Heart right ventricle (tissue), 16 donors: ENCODE data around the gene POLR1G. TPM values are rescaled to one million over a fixed set of nuclear protein-coding genes. Genes with fewer than 3 reads are reported as not detected.
A peak's percentile ranks its signal among the peaks of the same experiment; 100 is the strongest.

Source experiments
- ATAC-seq, 8 donors: fragments of 200-7000 bp; cut with Tn5 transposase; one replicate each; pipeline ENCODE4 v1.9.1; 2020; ENCODE audit warnings: mild to moderate bottlenecking in 8 of 8, moderate library complexity in 8 of 8, moderate number of reproducible peaks in 1 of 8
- DNase-seq, 2 donors: peaks; one replicate each; pipeline ENCODE4 v3.0.0-alpha.2; 2020
- H3K27ac ChIP-seq, 10 donors: fragments of 200-600 bp; sonication (generic) in 2 of 10; one replicate each; pipeline versions ENCODE4 v1.5.0 to v1.8.0; 2020 to 2022; ENCODE audit warnings: mild to moderate bottlenecking in 3 of 10
- H3K27me3 ChIP-seq, 7 donors: fragments of 200-600 bp; one replicate each; pipeline ENCODE4 v1.8.0; 2021 to 2022; ENCODE audit warnings: mild to moderate bottlenecking in 2 of 7
- H3K36me3 ChIP-seq, 9 donors: fragments of 200-600 bp; sonication (generic) in 1 of 9; one replicate each; pipeline versions ENCODE4 v1.5.0 to v1.8.0; 2020 to 2022; ENCODE audit warnings: mild to moderate bottlenecking in 2 of 9
- H3K4me1 ChIP-seq, 9 donors: fragments of 200-600 bp; sonication (generic) in 1 of 9; one replicate each; pipeline versions ENCODE4 v1.5.0 to v1.8.0; 2020 to 2022; ENCODE audit warnings: mild to moderate bottlenecking in 4 of 9
- H3K4me3 ChIP-seq, 10 donors: fragments of 200-600 bp; sonication (generic) in 2 of 10; one replicate each; pipeline versions ENCODE4 v1.5.0 to v1.8.0; 2020 to 2022; ENCODE audit warnings: mild to moderate bottlenecking in 7 of 10, moderate library complexity in 2 of 10
- H3K9me3 ChIP-seq, 11 donors: fragments of 200-600 bp in 10 of 11; sonication (generic) in 2 of 11; one replicate each; pipeline versions ENCODE4 v1.5.0 to v1.8.0; 2013 to 2022; ENCODE audit warnings: mild to moderate bottlenecking in 2 of 11, control low read depth in 1 of 11, moderate library complexity in 1 of 11
- WGBS, 2 donors: extraction: QIAGEN DNeasy Blood & Tissue Kit; methylation state at CpG; one replicate each; pipeline ENCODE4 v1.1.7; 2013; ENCODE audit warnings: inconsistent platforms in 1 of 2; 5-methylcytosine and 5-hydroxymethylcytosine counted together
- intact Hi-C, 10 donors: fragments of 100-400 bp; cut with DNase I; formaldehyde crosslinking; loops; one replicate each; pipeline versions ENCODE4 v1.11.1 to v1.14.2; 2022
- microRNA-seq, 2 donors: library from miRNA; unstranded; fragments of <30 nt; microRNA quantifications; one replicate each; pipeline ENCODE4 v1.2.0, GENCODE V29; 2021
- polyA plus RNA-seq, 2 donors: library from polyadenylated mRNA; stranded (reverse); fragments of 200-250 nt; gene quantifications; one replicate each; pipeline ENCODE4 v1.2.3, GENCODE V29; 2013
- total RNA-seq, 10 donors: library from RNA; stranded (reverse); fragmentation: NEBNext Ultra II Directional in 3 of 10; extraction: Animal tissue kit (Norgen Biotek cat#: 25700) in 3 of 10; gene quantifications; one replicate each; pipeline versions ENCODE4 v1.2.1 to v1.2.4, GENCODE V29; 2021 to 2023
- TF ChIP-seq, protein P1 (sequence below), 9 donors: fragments of 200-600 bp; sonication (generic) in 2 of 9; IDR thresholded peaks; one replicate each; pipeline versions ENCODE4 v1.5.0 to v1.8.0; 2021 to 2022; ENCODE audit warnings: antibody characterized with exemption in 9 of 9, mild to moderate bottlenecking in 5 of 9, moderate library complexity in 1 of 9
- donor health status: Arrhythmogenic right ventricular cardiomyopathy.
- donor health status: ischemic (EF 13 %, LVEDD 7.1; RV severe dilation, severe dysfunction).
- donor health status: healthy with polysubstance abuse.
- donor health status: DM: no; HTN: yes; CAD: no.
- donor health status: DM: no; HTN: no; CAD: no.
- donor health status: ischemic (EF 25% LVEDD 6.9; RV normal size, moderate dysfunction).
- donor health status: ischemic (EF 25% LVEDD 5.7; RV mildly dilated, moderate dysfunction).
- donor health status: healthy.
- donor health status: DM: yes; HTN: yes; CAD: no.
- donor health status: Ischemic cardiomyopathy.
- donor health status: ischemic (EF 35%, LVEDD 5.7; RV mildly dilated, moderate dysfunction).
- donor health status: nonischemic (EF 11% LVEDD 7.7; RV severe dilation, severe dysfunction).
- donor health status: DM: yes; HTN: yes; CAD: no.
- donor health status: PGD.
- donor health status: ischemic (EF 29% LVEDD 5.4; RV normal size, mild dysfunction).
- donor health status: nonischemic (EF 23%, LVEDD 6.1; RV moderate dilation, normal function).

POLR1G gene
- total and polyA plus RNA-seq, 12 donors = 4.1 to 9.8 (median 5.6) TPM

DNA sequence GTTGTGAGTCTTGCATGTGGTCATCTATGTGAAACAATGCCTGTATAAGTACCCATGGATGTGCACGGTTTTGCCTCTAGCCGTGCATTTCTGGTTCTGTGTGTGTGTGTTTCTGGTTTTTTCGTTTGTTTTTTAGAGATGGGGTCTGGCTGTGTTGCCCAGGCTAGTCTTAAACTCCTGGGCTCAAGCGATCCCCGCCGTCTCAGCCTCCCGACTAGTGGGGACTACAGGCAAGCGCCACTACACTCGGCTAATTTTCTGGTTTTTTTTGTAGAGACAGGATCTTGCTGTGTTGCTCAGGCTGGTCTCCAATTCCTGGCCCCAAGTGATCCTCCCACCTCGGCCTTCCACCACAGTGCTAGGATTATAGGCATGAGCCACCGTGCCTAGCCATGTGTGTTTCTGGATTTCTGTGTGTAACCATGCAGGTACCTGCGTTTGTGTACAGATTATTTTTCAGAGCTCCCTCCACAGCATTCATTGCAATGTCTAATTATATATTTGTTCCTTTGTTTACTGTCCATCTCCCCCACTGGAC is 45.5 kb downstream of the POLR1G start:
- 80 to 83% methylated on average over 12 of the region's 12 CpGs for WGBS, 2 donors
- intact Hi-C loops = loop anchor here in 2 of 10 donors (2.0 kb wide), 1 partner anchor 17 kb away; no protein-coding TSS in a partner anchor
- Histone ChIP-seq H3K9me3 (no peaks in the 10 kb centered on the region), H3K4me3 (no peak overlapping the region), H3K4me1 (peaks cover 10 to 69% (median 33%) of the 10 kb centered on the region in 9 donors), H3K27me3 (no peaks in the 10 kb centered on the region), H3K27ac (peak overlapping the region in 2 of 10 donors; percentile 83 to 86), H3K36me3 (no peaks in the 10 kb centered on the region)
- DNase-seq = no peak
- no peak for ATAC-seq
- TF ChIP-seq, protein P1, sequence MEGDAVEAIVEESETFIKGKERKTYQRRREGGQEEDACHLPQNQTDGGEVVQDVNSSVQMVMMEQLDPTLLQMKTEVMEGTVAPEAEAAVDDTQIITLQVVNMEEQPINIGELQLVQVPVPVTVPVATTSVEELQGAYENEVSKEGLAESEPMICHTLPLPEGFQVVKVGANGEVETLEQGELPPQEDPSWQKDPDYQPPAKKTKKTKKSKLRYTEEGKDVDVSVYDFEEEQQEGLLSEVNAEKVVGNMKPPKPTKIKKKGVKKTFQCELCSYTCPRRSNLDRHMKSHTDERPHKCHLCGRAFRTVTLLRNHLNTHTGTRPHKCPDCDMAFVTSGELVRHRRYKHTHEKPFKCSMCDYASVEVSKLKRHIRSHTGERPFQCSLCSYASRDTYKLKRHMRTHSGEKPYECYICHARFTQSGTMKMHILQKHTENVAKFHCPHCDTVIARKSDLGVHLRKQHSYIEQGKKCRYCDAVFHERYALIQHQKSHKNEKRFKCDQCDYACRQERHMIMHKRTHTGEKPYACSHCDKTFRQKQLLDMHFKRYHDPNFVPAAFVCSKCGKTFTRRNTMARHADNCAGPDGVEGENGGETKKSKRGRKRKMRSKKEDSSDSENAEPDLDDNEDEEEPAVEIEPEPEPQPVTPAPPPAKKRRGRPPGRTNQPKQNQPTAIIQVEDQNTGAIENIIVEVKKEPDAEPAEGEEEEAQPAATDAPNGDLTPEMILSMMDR (IDR thresholded peaks at IDR 0.05) = no peak

DNA sequence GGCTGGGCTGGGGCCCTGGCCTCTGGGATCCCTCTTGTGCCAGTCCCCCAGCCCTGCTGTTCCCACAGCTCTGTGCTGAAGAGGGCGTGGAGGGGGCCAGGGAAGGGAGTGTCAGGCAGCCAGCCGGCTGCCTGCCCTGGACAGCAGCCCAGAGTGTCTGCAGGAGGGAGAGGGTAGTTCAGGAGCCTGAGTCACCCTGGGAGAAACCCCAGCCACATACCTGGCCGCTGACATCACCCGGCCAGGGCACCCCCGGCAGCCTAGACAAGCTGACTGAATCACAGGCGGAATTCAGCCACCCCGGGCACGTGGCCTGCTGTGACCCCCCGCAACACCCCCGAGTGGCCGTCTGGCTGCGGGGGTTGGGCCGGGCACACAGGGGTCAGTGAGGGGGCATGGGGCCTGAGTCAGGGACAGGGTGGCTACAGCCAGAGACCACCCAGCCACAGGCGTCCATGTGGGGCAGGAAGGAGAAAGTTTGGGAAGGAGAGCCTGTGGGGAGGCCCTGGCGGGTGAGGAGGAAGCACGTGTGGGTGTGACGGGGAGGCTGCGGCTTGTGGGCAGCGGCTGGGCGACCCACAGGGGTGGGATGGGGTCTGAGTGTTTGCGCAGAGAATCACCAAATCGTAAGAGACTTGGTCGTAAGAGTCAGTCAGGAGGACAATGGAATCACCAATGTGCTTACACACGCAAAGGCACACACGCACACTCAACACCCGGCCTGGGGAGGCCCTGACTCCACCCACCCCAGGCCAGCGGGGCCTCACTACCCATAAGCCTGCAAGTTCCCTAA is 49.5 kb downstream of the POLR1G start:
- H3K9me3 ChIP-seq = no peaks in the 10 kb centered on the region
- ATAC-seq = peak; percentile 73 to 95 (median 93)
- H3K27me3 ChIP-seq = no peaks in the 10 kb centered on the region
- H3K4me3 ChIP-seq = peak overlapping the region in 5 of 10 donors; percentile 15 to 30 (median 26)
- peaks cover 7 to 49% (median 25%) of the 10 kb centered on the region in 9 donors for H3K4me1 ChIP-seq
- 14 to 15% methylated on average over 27 of the region's 27 CpGs for WGBS, 2 donors
- no peaks in the 10 kb centered on the region for H3K36me3 ChIP-seq
- intact Hi-C loops = no loop called here
- TF ChIP-seq, protein P1 (IDR thresholded peaks at IDR 0.05) = no peak
- DNase-seq = peak; percentile 86 to 88
- peak overlapping the region in 8 of 10 donors; percentile 69 to 82 (median 77) for H3K27ac ChIP-seq

DNA sequence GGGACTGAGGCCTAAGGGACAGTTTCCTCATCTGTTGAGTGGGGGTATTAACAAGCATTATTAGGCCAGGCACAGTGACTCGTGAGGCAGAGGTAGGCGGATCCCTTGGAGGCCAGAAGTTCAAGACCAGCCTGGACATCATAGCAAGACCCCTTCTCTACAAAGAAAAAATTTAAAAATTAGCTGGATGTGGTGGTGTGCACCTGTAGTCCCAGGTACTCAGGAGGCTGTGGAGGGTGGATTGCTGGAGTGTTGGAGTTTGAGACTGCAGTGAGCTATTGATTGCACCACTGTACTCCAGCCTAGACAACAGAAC is 50.0 kb downstream of the POLR1G start:
- intact Hi-C loops = no loop called here
- Histone ChIP-seq H3K4me1 (peaks cover 3 to 43% (median 19%) of the 10 kb centered on the region in 9 donors), H3K27ac (peak overlapping the region in 8 of 10 donors; percentile 69 to 82 (median 77)), H3K27me3 (no peaks in the 10 kb centered on the region), H3K36me3 (no peaks in the 10 kb centered on the region), H3K9me3 (no peaks in the 10 kb centered on the region), H3K4me3 (no peak overlapping the region)
- ATAC-seq = no peak
- DNase-seq = no peak
- TF ChIP-seq, protein P1 (IDR thresholded peaks at IDR 0.05) = no peak
- 69 to 83% methylated on average over 2 of the region's 2 CpGs for WGBS, 2 donors

DNA sequence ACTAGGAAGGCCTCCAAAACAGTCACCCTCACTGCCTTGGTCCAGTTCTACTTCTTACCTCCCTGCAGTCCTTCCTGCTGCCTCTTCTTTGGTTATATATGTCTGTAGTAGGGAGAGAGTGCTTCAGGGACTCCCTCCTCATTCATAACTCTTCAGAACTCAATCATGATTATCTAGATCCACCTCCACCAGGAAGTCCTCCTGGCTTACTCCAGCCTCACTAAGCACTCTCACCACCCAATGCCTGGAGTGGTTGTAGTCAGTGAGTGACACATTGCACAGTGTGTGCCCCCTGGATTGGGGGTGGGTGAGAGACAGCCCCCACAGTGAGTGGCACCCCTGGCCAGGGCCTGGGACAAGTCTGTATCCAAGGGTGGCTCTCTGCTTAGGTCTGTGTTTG is 51.3 kb downstream of the POLR1G start:
- TF ChIP-seq, protein P1 (IDR thresholded peaks at IDR 0.05) = no peak
- Histone ChIP-seq H3K9me3 (no peaks in the 10 kb centered on the region), H3K27ac (no peak overlapping the region), H3K27me3 (no peaks in the 10 kb centered on the region), H3K4me1 (peaks cover 3 to 36% (median 15%) of the 10 kb centered on the region in 9 donors), H3K36me3 (no peaks in the 10 kb centered on the region), H3K4me3 (no peak overlapping the region)
- no peak for DNase-seq
- ATAC-seq = no peak
- intact Hi-C loops = no loop called here

Small RNA genes lying within 50 kb of the gene (microRNA-seq; reads per million reads assigned to microRNA genes)
- gene MIR6088 = 0 reads per million in 2 donors

Other genes starting within 250 kb of the POLR1G start
- gene NKPD1, start 245.7 kb upstream of the POLR1G start, total RNA-seq = under 1 TPM in 3 of 10 donors, not detected in 7; 0.06 to 0.09 (median 0.07) TPM
- under 1 TPM; 0.06 to 0.07 TPM for gene NKPD1, start 245.7 kb upstream of the POLR1G start, polyA plus RNA-seq
- 10 to 100 TPM; 14.3 to 24.9 (median 16.8) TPM for gene TRAPPC6A, start 228.4 kb upstream of the POLR1G start, total RNA-seq
- 10 to 100 TPM; 15.9 to 18.9 TPM for gene TRAPPC6A, start 228.4 kb upstream of the POLR1G start, polyA plus RNA-seq
- 1 to 10 TPM; 2.8 to 8.6 (median 4.8) TPM for gene BLOC1S3, start 227.9 kb upstream of the POLR1G start, total RNA-seq
- 1 to 10 TPM; 2.2 to 6.1 TPM for gene BLOC1S3, start 227.9 kb upstream of the POLR1G start, polyA plus RNA-seq
- 1 to 10 TPM in 5 of 10 donors, under 1 TPM in 5; 0.27 to 2.0 (median 1.1) TPM for gene EXOC3L2, start 161.2 kb upstream of the POLR1G start, total RNA-seq
- 1 to 10 TPM; 1.2 to 1.8 TPM for gene EXOC3L2, start 161.2 kb upstream of the POLR1G start, polyA plus RNA-seq
- 10 to 100 TPM; 24.8 to 45.3 (median 33.7) TPM for gene MARK4, start 155.4 kb upstream of the POLR1G start, total RNA-seq
- 10 to 100 TPM; 13.8 to 21.4 TPM for gene MARK4, start 155.4 kb upstream of the POLR1G start, polyA plus RNA-seq
- gene CKM, start 83.8 kb upstream of the POLR1G start, total RNA-seq = 1,000 to 10,000 TPM; 3,088 to 7,765 (median 4,540) TPM
- gene CKM, start 83.8 kb upstream of the POLR1G start, polyA plus RNA-seq = 1,000 to 10,000 TPM; 2,078 to 4,353 TPM
- under 1 TPM in 2 of 10 donors, not detected in 8; 0.14 TPM for gene KLC3, start 65.9 kb upstream of the POLR1G start, total RNA-seq
- gene KLC3, start 65.9 kb upstream of the POLR1G start, polyA plus RNA-seq = under 1 TPM in 1 of 2 donors, not detected in 1; 0.16 TPM
- 10 to 100 TPM; 11.4 to 15.2 (median 14.1) TPM for gene ERCC2, start 36.1 kb upstream of the POLR1G start, total RNA-seq
- 10 to 100 TPM in 1 of 2 donors, 1 to 10 TPM in 1; 6.5 to 11.8 TPM for gene ERCC2, start 36.1 kb upstream of the POLR1G start, polyA plus RNA-seq
- gene PPP1R13L, start 1.6 kb upstream of the POLR1G start, total RNA-seq = 100 to 1,000 TPM; 134 to 204 (median 166) TPM
- 100 to 1,000 TPM in 1 of 2 donors, 10 to 100 TPM in 1; 85.2 to 265 TPM for gene PPP1R13L, start 1.6 kb upstream of the POLR1G start, polyA plus RNA-seq
- gene ERCC1, start 17.3 kb downstream of the POLR1G start, total RNA-seq = 100 to 1,000 TPM; 113 to 194 (median 136) TPM
- gene ERCC1, start 17.3 kb downstream of the POLR1G start, polyA plus RNA-seq = 100 to 1,000 TPM; 147 to 183 TPM
- 10 to 100 TPM in 2 of 10 donors, 1 to 10 TPM in 7, under 1 TPM in 1; 0.39 to 54.5 (median 4.9) TPM for gene FOSB, start 61.4 kb downstream of the POLR1G start, total RNA-seq
- gene FOSB, start 61.4 kb downstream of the POLR1G start, polyA plus RNA-seq = 1 to 10 TPM; 2.1 to 5.5 TPM
- gene RTN2, start 90.4 kb downstream of the POLR1G start, total RNA-seq = 10 to 100 TPM; 15.9 to 33.7 (median 21.8) TPM
- 10 to 100 TPM; 11.1 to 13.3 TPM for gene RTN2, start 90.4 kb downstream of the POLR1G start, polyA plus RNA-seq
- 1 to 10 TPM in 1 of 10 donors, under 1 TPM in 4, not detected in 5; 0.32 to 3.6 (median 0.57) TPM for gene PPM1N, start 91.8 kb downstream of the POLR1G start, total RNA-seq
- under 1 TPM; 0.51 to 0.68 TPM for gene PPM1N, start 91.8 kb downstream of the POLR1G start, polyA plus RNA-seq
- 10 to 100 TPM; 24.9 to 78.6 (median 42.3) TPM for gene VASP, start 100.8 kb downstream of the POLR1G start, total RNA-seq
- gene VASP, start 100.8 kb downstream of the POLR1G start, polyA plus RNA-seq = 10 to 100 TPM; 62.3 to 70.0 TPM
- 10 to 100 TPM; 20.0 to 27.9 (median 24.2) TPM for gene OPA3, start 178.2 kb downstream of the POLR1G start, total RNA-seq
- gene OPA3, start 178.2 kb downstream of the POLR1G start, polyA plus RNA-seq = 10 to 100 TPM; 10.2 to 10.7 TPM
- 10 to 100 TPM in 1 of 10 donors, 1 to 10 TPM in 9; 2.3 to 29.4 (median 5.2) TPM for gene GPR4, start 195.6 kb downstream of the POLR1G start, total RNA-seq
- gene GPR4, start 195.6 kb downstream of the POLR1G start, polyA plus RNA-seq = 1 to 10 TPM; 5.7 to 9.4 TPM
- 10 to 100 TPM; 30.2 to 54.5 (median 46.1) TPM for gene EML2, start 232.8 kb downstream of the POLR1G start, total RNA-seq
- 10 to 100 TPM; 17.3 to 26.8 TPM for gene EML2, start 232.8 kb downstream of the POLR1G start, polyA plus RNA-seq